Naive thymus-derived CD4-positive, alpha-beta T cell (primary cell): Measurements from ENCODE around the gene DOCK3. TPM values are rescaled to one million over a fixed set of nuclear protein-coding genes. Genes with fewer than 3 reads are reported as not detected.
"Not testable (repeated sequence)": the region's sequence is repeated elsewhere in the genome, so short reads cannot be mapped to it uniquely, and the experiment has no call there.

Experiments
- ATAC-seq: fragments of 150-1000 bp; cut with Tn5 transposase; 2 replicates; pipeline ENCODE4 v1.10.0; 2021; ENCODE audit warnings: mild to moderate bottlenecking, moderate library complexity
- CTCF ChIA-PET: fragments of 350-600 bp; sonication (Branson Sonifier 250); formaldehyde crosslinking; loops from one replicate; lab custom pipeline; 2021; ENCODE audit warnings: antibody characterized with exemption; lab: Charles Lee
- POLR2A ChIA-PET: fragments of 350-600 bp; sonication (Branson Sonifier 250); formaldehyde crosslinking; loops from one replicate; lab custom pipeline; 2021; ENCODE audit warnings: antibody characterized with exemption, inconsistent platforms; lab: Charles Lee
- DNase-seq, 9 donors: peaks; one replicate each; pipeline versions ENCODE4 v3.0.0 to v3.0.0-alpha.2; 2020 to 2022; ENCODE audit warnings: mixed read lengths in 1 of 9
- H3K27ac ChIP-seq: one replicate; pipeline ENCODE4 v1.7.0; 2013; ENCODE audit warnings: mild to moderate bottlenecking, low read depth, low read length, moderate library complexity
- H3K27me3 ChIP-seq, 2 donors: one replicate each; pipeline ENCODE4 v1.7.0; 2013; ENCODE audit warnings: low read length in 2 of 2, mild to moderate bottlenecking in 2 of 2, moderate library complexity in 2 of 2; ENCODE audit not compliant: control insufficient read depth in 2 of 2, insufficient read depth in 2 of 2
- H3K36me3 ChIP-seq, 3 experiments: 1 replicate in 2 of 3; 2 replicates in 1 of 3; pipeline ENCODE4 v1.7.0; 2013; ENCODE audit warnings: low read length in 3 of 3, mild to moderate bottlenecking in 3 of 3, moderate library complexity in 1 of 3; ENCODE audit not compliant: insufficient read depth in 3 of 3, control insufficient read depth in 2 of 3
- H3K4me1 ChIP-seq, 2 donors: one replicate each; pipeline ENCODE4 v1.7.0; 2013; ENCODE audit warnings: low read length in 2 of 2, mild to moderate bottlenecking in 2 of 2, moderate library complexity in 1 of 2; ENCODE audit not compliant: control insufficient read depth in 2 of 2, insufficient read depth in 2 of 2
- H3K4me3 ChIP-seq: 2 replicates; pipeline ENCODE4 v1.7.0; 2013; ENCODE audit warnings: mild to moderate bottlenecking, low read length
- H3K9me3 ChIP-seq, 3 experiments: 1 replicate in 2 of 3; 2 replicates in 1 of 3; pipeline ENCODE4 v1.7.0; 2013; ENCODE audit warnings: low read length in 3 of 3; ENCODE audit not compliant: control insufficient read depth in 2 of 3
- H3K27ac Mint-ChIP-seq, 9 donors: one replicate each; pipeline ENCODE4 v1.8.0; 2020 to 2022; ENCODE audit warnings: mixed read lengths in 9 of 9, mild to moderate bottlenecking in 8 of 9, moderate library complexity in 5 of 9, inconsistent platforms in 2 of 9
- H3K27me3 Mint-ChIP-seq, 5 donors: one replicate each; pipeline ENCODE4 v1.8.0; 2021 to 2022; ENCODE audit warnings: mixed read lengths in 5 of 5, mild to moderate bottlenecking in 1 of 5
- H3K36me3 Mint-ChIP-seq, 5 donors: one replicate each; pipeline ENCODE4 v1.8.0; 2020 to 2022; ENCODE audit warnings: mixed read lengths in 5 of 5, mild to moderate bottlenecking in 3 of 5, inconsistent platforms in 1 of 5
- H3K4me1 Mint-ChIP-seq, 7 donors: one replicate each; pipeline ENCODE4 v1.8.0; 2020 to 2022; ENCODE audit warnings: mixed read lengths in 7 of 7, mild to moderate bottlenecking in 3 of 7, inconsistent platforms in 1 of 7
- H3K4me3 Mint-ChIP-seq, 10 donors: one replicate each; pipeline ENCODE4 v1.8.0; 2020 to 2022; ENCODE audit warnings: mild to moderate bottlenecking in 10 of 10, mixed read lengths in 10 of 10, moderate library complexity in 6 of 10, inconsistent platforms in 2 of 10
- H3K9me3 Mint-ChIP-seq, 11 donors: one replicate each; pipeline ENCODE4 v1.8.0; 2020 to 2022; ENCODE audit warnings: mixed read lengths in 11 of 11, mild to moderate bottlenecking in 4 of 11, inconsistent platforms in 1 of 11, moderate library complexity in 1 of 11
- intact Hi-C, 2 donors: fragments of 100-400 bp; cut with micrococcal nuclease; formaldehyde crosslinking; loops; one replicate each; pipeline ENCODE4 v1.15.1; 2023
- polyA plus RNA-seq, 2 donors: library from polyadenylated mRNA; unstranded; fragments of 300-500 nt; fragmentation: Illumina TruSeq; gene quantifications; one replicate each; pipeline ENCODE4 v1.2.3, GENCODE V29; 2021
- total RNA-seq, 6 experiments: library from RNA in 5 of 6; stranded (reverse) in 5 of 6; gene quantifications; 1 replicate in 5 of 6; 2 replicates in 1 of 6; pipeline ENCODE4 v1.2.3 and lab custom pipeline; 2021 to 2026

DOCK3 gene
- total and polyA plus RNA-seq, 7 experiments from 2014 or later: 0.19 to 2.9 (median 1.5) TPM

DNA sequence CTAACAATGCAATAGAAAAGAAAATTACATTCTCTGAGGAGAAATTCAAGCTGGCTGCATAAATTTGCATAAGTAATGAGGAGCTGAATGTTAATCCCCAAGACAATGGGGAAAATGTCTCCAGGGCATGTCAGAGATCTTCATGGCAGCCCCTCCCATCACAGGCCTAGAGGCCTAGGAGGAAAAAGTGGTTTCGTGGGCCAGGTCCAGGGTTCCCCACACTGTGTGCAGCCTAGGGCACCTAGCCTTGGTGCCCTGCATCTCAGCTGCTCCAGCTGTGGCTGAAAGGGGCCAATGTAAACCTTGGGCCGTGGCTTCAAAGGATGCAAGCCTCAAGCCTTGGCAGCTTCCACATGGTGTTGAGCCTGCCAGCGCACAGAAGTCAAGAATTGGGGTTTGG lies 511.7 kb downstream of the DOCK3 start:
- CTCF ChIA-PET, H3K9me3 ChIP-seq, H3K27ac Mint-ChIP-seq, H3K4me3 Mint-ChIP-seq, intact Hi-C loops, H3K27me3 ChIP-seq, DNase-seq, H3K4me1 ChIP-seq, H3K27me3 Mint-ChIP-seq, H3K36me3 ChIP-seq, H3K4me3 ChIP-seq, ATAC-seq, H3K27ac ChIP-seq, H3K4me1 Mint-ChIP-seq, POLR2A ChIA-PET: not testable (repeated sequence)
- peaks cover 5 to 21% (median 10%) of the 10 kb centered on the region in 11 donors for H3K9me3 Mint-ChIP-seq
- peaks cover 0 to 13% (median 11%) of the 10 kb centered on the region in 5 donors for H3K36me3 Mint-ChIP-seq

DNA sequence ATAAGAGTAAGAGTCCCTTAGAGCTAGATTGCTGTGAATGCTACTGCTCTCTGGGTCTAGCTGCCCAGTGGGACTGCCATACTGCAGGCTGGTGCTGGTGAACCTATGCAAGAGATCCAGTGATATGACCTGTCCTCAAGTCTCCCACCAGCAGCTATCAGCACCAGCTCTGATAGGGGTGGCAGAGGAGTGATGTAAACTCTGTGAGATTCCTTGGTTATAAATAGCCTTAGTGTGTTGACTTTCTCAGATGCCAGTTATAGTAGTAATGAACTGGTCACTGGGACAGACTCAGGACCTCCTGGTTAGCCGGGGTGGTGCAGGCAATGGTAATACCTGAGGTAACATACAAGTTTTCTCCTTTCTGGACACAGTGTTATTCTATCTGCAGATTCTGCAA lies 515.5 kb downstream of the DOCK3 start:
- Histone ChIP-seq H3K9me3 (no peaks in the 10 kb centered on the region), H3K4me1 (no peaks in the 10 kb centered on the region), H3K27ac (no peak overlapping the region), H3K36me3 (no peaks in the 10 kb centered on the region), H3K4me3 (no peak overlapping the region), H3K27me3 (no peaks in the 10 kb centered on the region)
- CTCF ChIA-PET: interaction anchor here (0.6 to 2.8 kb wide), 2 partner anchors 184 to 219 kb away, joined by 3 to 13 read pairs; no protein-coding TSS in a partner anchor
- POLR2A ChIA-PET: no interaction called here
- H3K9me3 Mint-ChIP-seq: peaks cover 5 to 18% (median 9%) of the 10 kb centered on the region in 11 donors
- H3K4me3 Mint-ChIP-seq: no peak overlapping the region
- peaks cover 0 to 12% (median 10%) of the 10 kb centered on the region in 5 donors for H3K36me3 Mint-ChIP-seq
- no peak for ATAC-seq
- intact Hi-C loops: loop anchor here in 1 of 2 donors (1.0 to 2.0 kb wide), 2 partner anchors 219 to 574 kb away; no protein-coding TSS in a partner anchor
- H3K27ac Mint-ChIP-seq: no peak overlapping the region
- peaks cover 0 to 3% (median 0%) of the 10 kb centered on the region in 5 donors for H3K27me3 Mint-ChIP-seq
- H3K4me1 Mint-ChIP-seq: peaks cover 6 to 43% (median 13%) of the 10 kb centered on the region in 7 donors
- DNase-seq: no peak

DNA sequence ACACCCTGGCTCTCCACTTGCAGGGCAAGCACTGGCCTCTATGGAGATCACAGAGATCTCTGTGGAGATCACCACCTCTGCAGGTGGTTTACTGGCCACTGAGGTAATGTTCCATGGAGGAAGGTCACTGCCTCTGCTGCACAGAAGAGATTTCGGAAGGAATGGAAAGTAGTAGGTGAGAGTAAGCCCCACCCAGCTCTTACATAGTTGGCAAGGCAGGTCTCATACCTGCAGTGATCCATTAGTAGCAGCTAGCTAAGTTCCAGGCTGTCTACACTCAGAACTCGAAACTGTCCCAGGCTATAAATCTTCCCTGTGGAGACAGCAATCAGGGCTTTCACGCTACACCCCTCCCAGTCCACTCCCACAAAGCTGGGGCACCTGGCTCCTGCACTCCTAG lies 516.1 kb downstream of the DOCK3 start:
- H3K4me3 Mint-ChIP-seq: no peak overlapping the region
- POLR2A ChIA-PET: no interaction called here
- H3K4me3 ChIP-seq: no peak overlapping the region
- H3K27ac ChIP-seq: no peak overlapping the region
- H3K27me3 ChIP-seq: no peaks in the 10 kb centered on the region
- peak overlapping the region in 1 of 9 donors; percentile 59 for H3K27ac Mint-ChIP-seq
- no peaks in the 10 kb centered on the region for H3K9me3 ChIP-seq
- H3K27me3 Mint-ChIP-seq: peaks cover 0 to 3% (median 0%) of the 10 kb centered on the region in 5 donors
- H3K4me1 Mint-ChIP-seq: peaks cover 6 to 45% (median 13%) of the 10 kb centered on the region in 7 donors
- H3K9me3 Mint-ChIP-seq: peaks cover 3 to 13% (median 6%) of the 10 kb centered on the region in 11 donors
- H3K4me1 ChIP-seq: no peaks in the 10 kb centered on the region
- intact Hi-C loops: loop anchor here in 1 of 2 donors (1.0 to 2.0 kb wide), 2 partner anchors 220 to 575 kb away; no protein-coding TSS in a partner anchor
- H3K36me3 ChIP-seq: no peaks in the 10 kb centered on the region
- CTCF ChIA-PET: interaction anchor here (0.6 to 2.8 kb wide), 2 partner anchors 185 to 219 kb away, joined by 3 to 13 read pairs; no protein-coding TSS in a partner anchor
- ATAC-seq (no peak), DNase-seq (no peak)
- H3K36me3 Mint-ChIP-seq: peaks cover 0 to 9% (median 7%) of the 10 kb centered on the region in 5 donors

DNA sequence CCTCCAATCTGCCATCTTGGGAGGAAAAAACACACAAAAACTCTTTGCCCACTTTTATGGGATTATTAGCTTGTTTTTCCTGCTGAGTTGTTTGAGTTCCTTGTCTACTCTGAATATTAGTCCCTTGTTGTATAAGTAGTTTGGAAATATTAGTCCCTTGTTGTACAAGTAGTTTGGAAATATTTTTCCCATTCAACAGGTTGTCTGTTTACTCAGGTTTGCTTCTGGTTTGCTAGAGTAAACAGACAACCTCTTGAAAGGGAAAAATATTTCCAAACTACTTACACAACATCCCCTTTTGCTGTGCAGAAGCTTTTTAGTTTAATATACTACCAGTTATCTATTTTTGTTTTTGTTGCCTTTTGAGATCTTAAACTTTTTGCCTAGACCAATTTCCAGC lies 517.0 kb downstream of the DOCK3 start:
- Mint-ChIP-seq H3K4me1 (peaks cover 6 to 51% (median 13%) of the 10 kb centered on the region in 7 donors), H3K36me3 (peaks cover under 1 to 6% (median 4%) of the 10 kb centered on the region in 5 donors), H3K27ac (peak overlapping the region in 5 of 9 donors; percentile 3 to 71 (median 59)), H3K4me3 (peak overlapping the region in 1 of 10 donors; percentile 20), H3K27me3 (peaks cover 0 to 3% (median 0%) of the 10 kb centered on the region in 5 donors), H3K9me3 (peaks cover under 1 to 14% (median 7%) of the 10 kb centered on the region in 11 donors)
- ChIA-PET CTCF (interaction anchor here (2.8 kb wide), 1 partner anchor 220 kb away, joined by 13 read pairs; no protein-coding TSS in a partner anchor), POLR2A (no interaction called here)
- no peak overlapping the region for H3K4me3 ChIP-seq
- H3K4me1 ChIP-seq: no peaks in the 10 kb centered on the region
- no peaks in the 10 kb centered on the region for H3K27me3 ChIP-seq
- H3K36me3 ChIP-seq: no peaks in the 10 kb centered on the region
- ATAC-seq: no peak
- no peaks in the 10 kb centered on the region for H3K9me3 ChIP-seq
- intact Hi-C loops: loop anchor here in 1 of 2 donors (2.0 kb wide), 1 partner anchor 221 kb away; no protein-coding TSS in a partner anchor
- H3K27ac ChIP-seq: no peak overlapping the region
- no peak for DNase-seq

DNA sequence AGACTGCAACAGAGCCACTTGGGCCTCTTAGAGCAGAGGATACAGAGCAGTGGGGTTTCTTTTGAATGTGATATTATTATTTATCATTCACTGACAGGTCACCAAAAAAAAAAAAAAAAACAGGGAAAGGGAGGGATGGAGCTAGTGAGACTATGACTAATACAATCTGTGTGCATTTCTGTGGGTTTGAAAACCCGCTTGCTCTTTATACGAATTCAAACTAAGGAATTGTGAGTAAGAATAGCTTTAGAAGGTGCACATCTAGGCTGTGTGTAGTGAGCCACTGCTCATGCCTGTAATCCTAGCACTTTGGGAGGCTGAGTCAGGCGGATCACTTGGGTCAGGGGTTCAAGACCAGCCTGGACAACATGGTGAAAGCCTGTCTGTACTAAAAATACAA lies 523.8 kb downstream of the DOCK3 start:
- peak overlapping the region in 1 of 9 donors; percentile 49 for H3K27ac Mint-ChIP-seq
- no peak for DNase-seq
- no peak for ATAC-seq
- H3K36me3 ChIP-seq: no peaks in the 10 kb centered on the region
- H3K4me1 Mint-ChIP-seq: peaks cover 0 to 39% (median 10%) of the 10 kb centered on the region in 7 donors
- H3K27ac ChIP-seq: no peak overlapping the region
- H3K27me3 Mint-ChIP-seq: no peaks in the 10 kb centered on the region
- H3K9me3 ChIP-seq: no peaks in the 10 kb centered on the region
- H3K4me3 Mint-ChIP-seq: peak overlapping the region in 3 of 10 donors; percentile 13 to 27 (median 23)
- H3K9me3 Mint-ChIP-seq: peaks cover 0 to 13% (median 6%) of the 10 kb centered on the region in 11 donors
- ChIA-PET CTCF (no interaction called here), POLR2A (no interaction called here)
- peaks cover 0 to 8% (median 3%) of the 10 kb centered on the region in 5 donors for H3K36me3 Mint-ChIP-seq
- no peaks in the 10 kb centered on the region for H3K4me1 ChIP-seq
- intact Hi-C loops: no loop called here
- no peak overlapping the region for H3K4me3 ChIP-seq
- H3K27me3 ChIP-seq: no peaks in the 10 kb centered on the region

DNA sequence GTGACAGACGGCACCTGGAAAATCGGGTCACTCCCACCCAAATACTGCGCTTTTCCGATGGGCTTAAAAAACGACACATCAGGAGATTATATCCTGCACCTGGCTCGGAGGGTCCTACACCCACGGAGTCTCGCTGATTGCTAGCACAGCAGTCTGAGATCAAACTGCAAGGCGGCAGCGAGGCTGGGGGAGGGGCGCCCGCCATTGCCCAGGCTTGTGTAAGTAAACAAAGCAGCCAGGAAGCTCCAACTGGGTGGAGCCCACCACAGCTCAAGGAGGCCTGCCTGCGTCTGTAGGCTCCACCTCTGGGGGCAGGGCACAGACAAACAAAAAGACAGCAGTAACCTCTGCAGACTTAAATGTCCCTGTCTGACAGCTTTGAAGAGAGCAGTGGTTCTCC lies 524.6 kb downstream of the DOCK3 start:
- H3K27ac Mint-ChIP-seq, CTCF ChIA-PET, H3K4me1 ChIP-seq, intact Hi-C loops, ATAC-seq, H3K27me3 Mint-ChIP-seq, H3K27ac ChIP-seq, H3K4me3 ChIP-seq, H3K36me3 Mint-ChIP-seq, H3K36me3 ChIP-seq, H3K27me3 ChIP-seq, H3K9me3 ChIP-seq, POLR2A ChIA-PET: not testable (repeated sequence)
- H3K4me3 Mint-ChIP-seq: peak overlapping the region in 2 of 10 donors; percentile 23 to 27
- H3K9me3 Mint-ChIP-seq: peaks cover 0 to 13% (median 6%) of the 10 kb centered on the region in 11 donors
- DNase-seq: peak in 6 of 9 donors; percentile 4 to 43 (median 12)
- H3K4me1 Mint-ChIP-seq: peaks cover 0 to 31% (median 10%) of the 10 kb centered on the region in 7 donors
